Glutamatergic neuron (in vitro differentiated cells): Measurements from ENCODE around the gene LCORL. TPM values are rescaled to one million over a fixed set of nuclear protein-coding genes. Genes with fewer than 3 reads are reported as not detected.
"Not testable (repeated sequence)": the region's sequence is repeated elsewhere in the genome, so short reads cannot be mapped to it uniquely, and the experiment has no call there.

Source experiments
- DNase-seq: peaks from one replicate; pipeline ENCODE4 v3.0.0; 2022
- H3K27ac Mint-ChIP-seq: one replicate; pipeline ENCODE4 v1.8.0; 2020; ENCODE audit warnings: mild to moderate bottlenecking, mixed read lengths, inconsistent platforms; ENCODE audit not compliant: unreplicated experiment
- H3K27me3 Mint-ChIP-seq: one replicate; pipeline ENCODE4 v1.8.0; 2020; ENCODE audit warnings: mild to moderate bottlenecking, moderate library complexity, mixed read lengths, inconsistent platforms; ENCODE audit not compliant: unreplicated experiment
- H3K36me3 Mint-ChIP-seq: one replicate; pipeline ENCODE4 v1.8.0; 2020; ENCODE audit warnings: mild to moderate bottlenecking, mixed read lengths, inconsistent platforms; ENCODE audit not compliant: unreplicated experiment
- H3K4me1 Mint-ChIP-seq: one replicate; pipeline ENCODE4 v1.8.0; 2020; ENCODE audit warnings: mild to moderate bottlenecking, low read depth, mixed read lengths, inconsistent platforms; ENCODE audit not compliant: unreplicated experiment
- H3K4me3 Mint-ChIP-seq: one replicate; pipeline ENCODE4 v1.8.0; 2020; ENCODE audit warnings: mild to moderate bottlenecking, mixed read lengths, inconsistent platforms; ENCODE audit not compliant: unreplicated experiment
- H3K9me3 Mint-ChIP-seq: one replicate; pipeline ENCODE4 v1.8.0; 2020; ENCODE audit warnings: mild to moderate bottlenecking, moderate library complexity, mixed read lengths, inconsistent platforms; ENCODE audit not compliant: unreplicated experiment
- CTCF ChIP-seq: fragments of 200-600 bp; sonication (generic); IDR thresholded peaks from one replicate; pipeline ENCODE4 v1.5.0; 2021; ENCODE audit not compliant: partially characterized antibody, unreplicated experiment
- total RNA-seq: library from RNA; stranded (reverse); fragmentation: NEBNext Ultra II Directional; extraction: Animal tissue kit (Norgen Biotek cat#: 25700); gene quantifications from one replicate; pipeline ENCODE4 v1.2.1, GENCODE V29; 2021; ENCODE audit not compliant: unreplicated experiment

LCORL gene
- total RNA-seq, 1 donor from 2014 or later: 30.8 TPM

GRCh38 chr4:17866810-17867209 lies 154.7 kb downstream of the LCORL start:
- TF ChIP-seq CTCF: no peak
- Mint-ChIP-seq H3K4me1 (no peaks in the 10 kb centered on the region), H3K27ac (no peak overlapping the region), H3K4me3 (no peak overlapping the region), H3K36me3 (peaks cover 11% of the 10 kb centered on the region), H3K27me3 (no peaks in the 10 kb centered on the region), H3K9me3 (peaks cover 7% of the 10 kb centered on the region)
- DNase-seq: no peak

- H3K36me3 Mint-ChIP-seq: peaks cover 15% of the 10 kb centered on the region
- H3K4me3 Mint-ChIP-seq: no peak overlapping the region
- H3K4me1 Mint-ChIP-seq: no peaks in the 10 kb centered on the region
- DNase-seq: no peak
- H3K27ac Mint-ChIP-seq: no peak overlapping the region
- H3K9me3 Mint-ChIP-seq: peaks cover 7% of the 10 kb centered on the region
- no peaks in the 10 kb centered on the region for H3K27me3 Mint-ChIP-seq
- TF ChIP-seq CTCF: no peak
These were observed 155.6 kb downstream of the LCORL start for GRCh38 chr4:17865866-17866363.

- DNase-seq, H3K4me1 Mint-ChIP-seq, H3K9me3 Mint-ChIP-seq, H3K4me3 Mint-ChIP-seq, H3K27ac Mint-ChIP-seq, H3K27me3 Mint-ChIP-seq: not testable (repeated sequence)
- H3K36me3 Mint-ChIP-seq: peaks cover 20% of the 10 kb centered on the region
These were observed 159.6 kb downstream of the LCORL start for GRCh38 chr4:17861906-17862305.

GRCh38 chr4:17859793-17860406 lies 161.7 kb downstream of the LCORL start:
- no peak overlapping the region for H3K27ac Mint-ChIP-seq
- no peak overlapping the region for H3K4me3 Mint-ChIP-seq
- peaks cover 7% of the 10 kb centered on the region for H3K9me3 Mint-ChIP-seq
- TF ChIP-seq CTCF: no peak
- no peaks in the 10 kb centered on the region for H3K4me1 Mint-ChIP-seq
- no peaks in the 10 kb centered on the region for H3K27me3 Mint-ChIP-seq
- no peak for DNase-seq
- peaks cover 20% of the 10 kb centered on the region for H3K36me3 Mint-ChIP-seq

- no peak for TF ChIP-seq CTCF
- no peak for DNase-seq
- Mint-ChIP-seq H3K4me1 (no peaks in the 10 kb centered on the region), H3K27ac (no peak overlapping the region), H3K9me3 (no peaks in the 10 kb centered on the region), H3K36me3 (peaks cover 5% of the 10 kb centered on the region), H3K4me3 (no peak overlapping the region), H3K27me3 (no peaks in the 10 kb centered on the region)
These were observed 167.5 kb downstream of the LCORL start for GRCh38 chr4:17854036-17854435.
